Muscle of leg (tissue), 11 donors: ENCODE data around the gene TMC2. TPM values are rescaled to one million over a fixed set of nuclear protein-coding genes. Genes with fewer than 3 reads are reported as not detected.

ENCODE experiments used
- DNase-seq: peaks from one replicate; pipeline ENCODE4 v3.0.0; 2013
- H3K27ac ChIP-seq: one replicate; pipeline ENCODE4 v1.5.1; 2013; ENCODE audit warnings: mild to moderate bottlenecking, low read length, control low read depth
- H3K27me3 ChIP-seq: one replicate; pipeline ENCODE4 v1.6.1; 2013; ENCODE audit warnings: low read length; ENCODE audit not compliant: control insufficient read depth, insufficient read depth
- H3K36me3 ChIP-seq: one replicate; pipeline ENCODE4 v1.6.1; 2013; ENCODE audit warnings: low read length; ENCODE audit not compliant: control insufficient read depth, insufficient read depth
- H3K4me1 ChIP-seq: one replicate; pipeline ENCODE4 v1.6.1; 2013; ENCODE audit warnings: low read length; ENCODE audit not compliant: control insufficient read depth, insufficient read depth
- H3K4me3 ChIP-seq: one replicate; pipeline ENCODE4 v1.5.1; 2013; ENCODE audit warnings: low read length, control low read depth
- H3K9me3 ChIP-seq: replicated peaks from 2 replicates; pipeline ENCODE4 v1.6.1; 2013; ENCODE audit warnings: low read depth, low read length; ENCODE audit not compliant: control insufficient read depth
- WGBS: methylation state at CpG from one replicate; pipeline ENCODE4 v1.1.5; 2013; ENCODE audit warnings: missing lambda C conversion rate; ENCODE audit not compliant: insufficient coverage; 5-methylcytosine and 5-hydroxymethylcytosine counted together
- polyA plus RNA-seq, 8 donors: library from polyadenylated mRNA; unstranded; fragments of 120-200 nt; gene quantifications; one replicate each; pipeline versions ENCODE4 v1.2.1 to v1.2.3, GENCODE V29; 2013; ENCODE audit warnings: inconsistent platforms in 1 of 8, low replicate concordance in 1 of 8; ENCODE audit not compliant: insufficient read length in 8 of 8, insufficient read depth in 1 of 8
- total RNA-seq: library from RNA; stranded (reverse); fragments of 120-200 nt; gene quantifications from one replicate; pipeline ENCODE4 v1.2.4, GENCODE V29; 2013

Gene TMC2
- total and polyA plus RNA-seq, 9 donors: 0.02 to 0.16 (median 0.07) TPM; not detected in 3

- WGBS: no CpG with 5 or more reads among the region's 1 CpG
- no peak overlapping the region for H3K4me3 ChIP-seq
- no peak for DNase-seq
- H3K9me3 ChIP-seq: no peaks in the 10 kb centered on the region
- no peak overlapping the region for H3K27ac ChIP-seq
- H3K27me3 ChIP-seq: no peaks in the 10 kb centered on the region
- no peaks in the 10 kb centered on the region for H3K4me1 ChIP-seq
- peaks cover 3% of the 10 kb centered on the region for H3K36me3 ChIP-seq
Observed at GRCh38 chr20:2643708-2644107, 107.3 kb downstream of the TMC2 start.

- WGBS: under 1% methylated on average over 93 of the region's 101 CpGs
- peaks cover 15% of the 10 kb centered on the region for H3K4me1 ChIP-seq
Observed at GRCh38 chr20:2651772-2652723, 115.7 kb downstream of the TMC2 start, which contains the start of gene NOP56. TSS of gene NOP56 (plus strand) at chr20:2652632. CDS start at chr20:2652661, 29 bp downstream.

DNA sequence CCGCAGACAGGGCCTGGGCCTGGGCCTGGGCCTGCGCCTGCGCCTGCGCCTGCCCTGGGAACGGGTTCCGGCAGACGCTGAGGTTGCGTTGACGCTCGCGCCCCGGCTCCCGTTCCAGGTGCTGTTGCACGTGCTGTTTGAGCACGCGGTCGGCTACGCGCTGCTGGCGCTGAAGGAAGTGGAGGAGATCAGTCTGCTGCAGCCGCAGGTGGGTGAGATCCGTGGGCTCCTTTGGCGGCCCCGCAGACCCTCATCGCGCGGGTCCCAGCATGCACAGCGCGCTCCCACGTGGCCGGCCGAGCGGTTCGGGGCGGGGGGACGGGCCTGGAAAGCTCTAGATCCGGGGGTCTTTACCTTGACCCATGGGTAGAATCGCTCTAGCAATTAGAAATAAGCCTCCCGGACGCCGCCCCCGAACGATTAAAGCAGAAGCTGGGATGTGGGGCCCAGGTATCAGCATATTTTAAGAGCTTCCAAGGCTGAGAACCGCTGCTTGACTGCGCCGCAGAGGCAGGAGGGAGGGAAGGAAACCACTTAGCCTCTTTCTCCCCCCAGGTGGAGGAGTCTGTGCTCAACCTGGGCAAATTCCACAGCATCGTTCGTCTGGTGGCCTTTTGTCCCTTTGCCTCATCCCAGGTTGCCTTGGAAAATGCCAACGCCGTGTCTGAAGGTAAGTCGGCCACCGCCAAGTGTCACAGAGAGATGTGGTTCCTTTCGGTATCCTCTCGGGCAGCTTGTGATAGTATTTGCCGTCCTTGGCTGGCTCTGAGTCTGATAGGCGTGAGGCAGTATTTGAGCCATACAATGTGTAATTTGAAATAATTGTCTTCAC lies 116.6 kb downstream of the TMC2 start:
- Histone ChIP-seq H3K27ac (peak overlapping the region; percentile 59), H3K4me1 (peaks cover 15% of the 10 kb centered on the region), H3K27me3 (no peaks in the 10 kb centered on the region), H3K4me3 (peak overlapping the region; percentile 92), H3K9me3 (no peaks in the 10 kb centered on the region), H3K36me3 (peaks cover 43% of the 10 kb centered on the region)
- under 1% methylated on average over 53 of the region's 56 CpGs for WGBS
- DNase-seq: no peak

More at GRCh38 chr20:2651772-2652723, 115.7 kb downstream of the TMC2 start, which contains the start of gene NOP56:
- Histone ChIP-seq H3K27ac (peak within 1 kb of the TSS; percentile 92), H3K4me3 (peak within 1 kb of the TSS; percentile 92), H3K36me3 (peaks cover 34% of the 10 kb centered on the region), H3K9me3 (no peaks in the 10 kb centered on the region), H3K27me3 (no peaks in the 10 kb centered on the region)
- peak; percentile 97 for DNase-seq

GRCh38 chr20:2653556-2654383 lies 117.4 kb downstream of the TMC2 start:
- no peaks in the 10 kb centered on the region for H3K9me3 ChIP-seq
- H3K4me3 ChIP-seq: peak overlapping the region; percentile 92
- peaks cover 51% of the 10 kb centered on the region for H3K36me3 ChIP-seq
- H3K4me1 ChIP-seq: peaks cover 15% of the 10 kb centered on the region
- H3K27me3 ChIP-seq: no peaks in the 10 kb centered on the region
- no peak for DNase-seq
- WGBS: 47% methylated on average over 11 of the region's 24 CpGs
- H3K27ac ChIP-seq: no peak overlapping the region

DNA sequence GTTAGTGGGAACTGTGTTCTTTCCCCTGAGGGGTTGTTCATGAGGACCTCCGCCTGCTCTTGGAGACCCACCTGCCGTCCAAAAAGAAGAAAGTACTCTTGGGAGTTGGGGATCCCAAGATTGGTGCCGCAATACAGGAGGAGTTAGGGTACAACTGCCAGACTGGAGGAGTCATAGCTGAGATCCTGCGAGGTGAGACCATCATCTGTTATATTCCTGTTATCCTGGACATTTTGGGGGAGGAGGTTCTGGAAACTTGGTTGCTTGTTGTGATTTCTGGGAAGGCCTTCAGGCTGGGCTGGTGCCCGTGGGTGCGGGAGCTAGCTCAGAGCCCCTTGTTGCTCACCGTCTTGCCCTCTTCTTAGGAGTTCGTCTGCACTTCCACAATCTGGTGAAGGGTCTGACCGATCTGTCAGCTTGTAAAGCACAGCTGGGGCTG lies 118.0 kb downstream of the TMC2 start:
- WGBS: 89% methylated on average over 9 of the region's 9 CpGs
- Histone ChIP-seq H3K4me1 (peaks cover 15% of the 10 kb centered on the region), H3K4me3 (no peak overlapping the region), H3K27me3 (no peaks in the 10 kb centered on the region), H3K9me3 (no peaks in the 10 kb centered on the region), H3K27ac (no peak overlapping the region), H3K36me3 (peaks cover 57% of the 10 kb centered on the region)
- DNase-seq: no peak

GRCh38 chr20:2654831-2655230 lies 118.5 kb downstream of the TMC2 start:
- DNase-seq: no peak
- Histone ChIP-seq H3K36me3 (peaks cover 61% of the 10 kb centered on the region), H3K27me3 (no peaks in the 10 kb centered on the region), H3K27ac (no peak overlapping the region), H3K9me3 (no peaks in the 10 kb centered on the region), H3K4me1 (peaks cover 15% of the 10 kb centered on the region), H3K4me3 (no peak overlapping the region)
- WGBS: 60% methylated on average over 1 of the region's 3 CpGs

DNA sequence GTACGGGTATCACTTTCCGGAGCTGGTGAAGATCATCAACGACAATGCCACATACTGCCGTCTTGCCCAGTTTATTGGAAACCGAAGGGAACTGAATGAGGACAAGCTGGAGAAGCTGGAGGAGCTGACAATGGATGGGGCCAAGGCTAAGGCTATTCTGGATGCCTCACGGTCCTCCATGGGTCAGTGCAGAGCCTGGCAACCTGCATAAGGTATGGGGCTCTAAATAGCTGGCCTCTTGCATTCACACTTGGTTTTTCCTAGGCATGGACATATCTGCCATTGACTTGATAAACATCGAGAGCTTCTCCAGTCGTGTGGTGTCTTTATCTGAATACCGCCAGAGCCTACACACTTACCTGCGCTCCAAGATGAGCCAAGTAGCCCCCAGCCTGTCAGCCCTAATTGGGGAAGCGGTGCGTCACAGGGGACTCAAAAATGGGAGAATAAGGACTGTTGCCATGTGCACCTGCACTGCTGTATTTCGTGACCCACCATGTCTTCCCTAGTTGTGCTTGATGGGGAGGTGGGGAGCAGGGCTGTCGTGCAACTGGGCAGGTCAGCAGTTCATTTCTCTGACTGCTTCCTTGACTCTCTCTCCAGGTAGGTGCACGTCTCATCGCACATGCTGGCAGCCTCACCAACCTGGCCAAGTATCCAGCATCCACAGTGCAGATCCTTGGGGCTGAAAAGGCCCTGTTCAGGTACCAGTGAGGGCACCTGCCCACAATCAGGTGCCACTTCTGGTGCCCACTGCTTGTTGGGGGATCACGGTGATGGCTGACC lies 119.2 kb downstream of the TMC2 start:
- Histone ChIP-seq H3K36me3 (peaks cover 68% of the 10 kb centered on the region), H3K4me1 (peaks cover 15% of the 10 kb centered on the region), H3K27me3 (no peaks in the 10 kb centered on the region), H3K4me3 (no peak overlapping the region), H3K9me3 (no peaks in the 10 kb centered on the region), H3K27ac (no peak overlapping the region)
- WGBS: 94% methylated on average over 15 of the region's 17 CpGs
- no peak for DNase-seq

DNA sequence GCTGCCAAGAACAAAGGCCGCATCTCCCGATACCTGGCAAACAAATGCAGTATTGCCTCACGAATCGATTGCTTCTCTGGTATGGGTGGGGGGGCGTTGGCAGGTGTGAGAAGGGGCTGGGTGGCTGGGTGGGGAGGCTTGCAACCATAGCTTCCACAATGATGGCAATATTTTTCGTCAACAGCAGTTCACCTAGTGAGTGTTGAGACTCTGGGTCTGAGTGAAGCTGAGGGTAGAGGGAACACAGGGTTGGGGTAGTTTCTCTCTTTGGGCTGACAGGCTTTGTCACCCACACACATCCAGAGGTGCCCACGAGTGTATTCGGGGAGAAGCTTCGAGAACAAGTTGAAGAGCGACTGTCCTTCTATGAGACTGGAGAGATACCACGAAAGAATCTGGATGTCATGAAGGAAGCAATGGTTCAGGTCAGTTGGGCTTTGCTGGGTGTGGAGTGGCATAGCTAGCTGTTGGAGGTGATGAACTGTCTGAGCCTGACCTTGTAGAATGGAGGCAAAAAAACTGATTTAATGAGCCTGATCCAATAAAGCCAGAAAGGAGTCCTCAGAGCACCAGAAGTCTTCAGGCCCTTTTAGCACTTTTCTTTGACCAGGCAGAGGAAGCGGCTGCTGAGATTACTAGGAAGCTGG lies 120.2 kb downstream of the TMC2 start:
- 93% methylated on average over 10 of the region's 12 CpGs for WGBS
- H3K36me3 ChIP-seq: peaks cover 72% of the 10 kb centered on the region
- H3K4me3 ChIP-seq: no peak overlapping the region
- H3K27ac ChIP-seq: no peak overlapping the region
- no peaks in the 10 kb centered on the region for H3K27me3 ChIP-seq
- no peak for DNase-seq
- no peaks in the 10 kb centered on the region for H3K9me3 ChIP-seq
- H3K4me1 ChIP-seq: peaks cover 15% of the 10 kb centered on the region
